22Rv1 (cell line): Measurements from ENCODE around the gene PRCC.

Experiments used
- CTCF ChIP-seq: fragments of 450-650 bp; IDR thresholded peaks from 2 replicates; pipeline ENCODE4 v1.5.1; 2017; ENCODE audit warnings: mild to moderate bottlenecking
- ZFX ChIP-seq: fragments of 450-650 bp; IDR thresholded peaks from 2 replicates; pipeline ENCODE4 v1.6.1; 2017; ENCODE audit warnings: antibody characterized with exemption, borderline replicate concordance

DNA sequence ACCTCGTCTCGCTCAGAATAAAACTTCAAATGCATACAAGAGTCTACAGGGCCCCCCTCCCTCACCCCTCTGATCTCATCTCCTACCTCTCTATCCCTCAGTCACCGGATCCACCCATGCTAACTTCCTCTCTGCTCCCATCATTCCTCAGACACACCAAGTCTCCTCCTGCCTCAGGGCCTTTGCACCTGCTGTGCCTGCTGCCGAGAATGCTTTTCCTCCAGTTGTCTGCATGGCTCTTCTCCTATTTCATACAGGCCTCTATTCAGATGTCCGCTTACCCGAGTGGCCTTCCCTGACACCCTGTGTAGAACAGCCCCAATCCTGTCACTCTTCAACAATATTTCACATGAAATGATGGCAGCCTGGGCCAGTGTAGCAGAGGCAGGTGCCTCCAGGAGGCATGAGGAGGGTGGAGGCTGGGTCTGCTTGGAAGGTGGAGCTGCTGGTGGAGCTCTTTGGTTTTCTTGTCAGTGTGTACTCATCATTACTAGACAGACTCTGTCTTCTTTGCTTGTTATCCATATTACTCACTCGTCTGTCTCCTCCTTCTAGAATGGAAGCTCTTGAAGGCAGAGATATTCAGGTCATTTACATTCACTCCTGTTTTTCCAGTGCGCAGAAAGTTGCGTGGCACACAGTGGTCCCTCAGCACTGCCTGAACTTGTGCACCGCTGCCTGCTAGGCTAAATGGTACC is 45.1 kb downstream of the PRCC start:
- TF ChIP-seq CTCF (no peak), ZFX (no peak)
